GM23338 (cell line): Measurements from ENCODE around the gene POU2F3.

Experiments
- POLR2AphosphoS5 ChIP-seq: IDR thresholded peaks from 2 replicates; pipeline ENCODE4 v1.6.1; 2016; ENCODE audit warnings: antibody characterized with exemption, low read depth
- TF ChIP-seq, protein P1 (sequence below), 2 experiments: fragments of 200-600 bp in 1 of 2; sonication (generic) in 1 of 2; conservative IDR thresholded peaks; 2 replicates each; pipeline versions ENCODE4 v1.5.1 to v1.6.1; 2016 to 2017; ENCODE audit warnings: antibody characterized with exemption in 2 of 2, low read depth in 2 of 2, mild to moderate bottlenecking in 2 of 2, moderate library complexity in 1 of 2

DNA sequence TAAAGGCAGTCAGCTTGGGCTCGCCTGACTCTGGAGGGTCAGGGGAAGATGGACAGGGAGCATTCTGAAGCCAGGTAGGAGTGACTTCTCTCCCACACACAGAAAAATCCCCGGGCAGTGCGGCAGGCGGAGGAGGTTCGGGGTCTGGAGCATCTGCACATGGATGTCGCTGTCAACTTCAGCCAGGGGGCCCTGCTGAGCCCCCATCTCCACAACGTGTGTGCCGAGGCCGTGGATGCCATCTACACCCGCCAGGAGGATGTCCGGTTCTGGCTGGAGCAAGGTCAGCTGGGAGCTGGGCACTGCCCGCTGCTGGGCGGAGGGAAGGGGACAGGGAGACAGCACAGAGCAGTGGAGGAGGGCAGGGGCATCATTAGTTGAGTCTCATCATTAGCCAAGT, 13.2 kb upstream of the POU2F3 start:
- no peak for TF ChIP-seq POLR2AphosphoS5
- TF ChIP-seq, protein P1, sequence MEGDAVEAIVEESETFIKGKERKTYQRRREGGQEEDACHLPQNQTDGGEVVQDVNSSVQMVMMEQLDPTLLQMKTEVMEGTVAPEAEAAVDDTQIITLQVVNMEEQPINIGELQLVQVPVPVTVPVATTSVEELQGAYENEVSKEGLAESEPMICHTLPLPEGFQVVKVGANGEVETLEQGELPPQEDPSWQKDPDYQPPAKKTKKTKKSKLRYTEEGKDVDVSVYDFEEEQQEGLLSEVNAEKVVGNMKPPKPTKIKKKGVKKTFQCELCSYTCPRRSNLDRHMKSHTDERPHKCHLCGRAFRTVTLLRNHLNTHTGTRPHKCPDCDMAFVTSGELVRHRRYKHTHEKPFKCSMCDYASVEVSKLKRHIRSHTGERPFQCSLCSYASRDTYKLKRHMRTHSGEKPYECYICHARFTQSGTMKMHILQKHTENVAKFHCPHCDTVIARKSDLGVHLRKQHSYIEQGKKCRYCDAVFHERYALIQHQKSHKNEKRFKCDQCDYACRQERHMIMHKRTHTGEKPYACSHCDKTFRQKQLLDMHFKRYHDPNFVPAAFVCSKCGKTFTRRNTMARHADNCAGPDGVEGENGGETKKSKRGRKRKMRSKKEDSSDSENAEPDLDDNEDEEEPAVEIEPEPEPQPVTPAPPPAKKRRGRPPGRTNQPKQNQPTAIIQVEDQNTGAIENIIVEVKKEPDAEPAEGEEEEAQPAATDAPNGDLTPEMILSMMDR (conservative IDR thresholded peaks at IDR 0.05; ENCODE audit: low read depth in 2 of 2), result peak in 1 of 2 experiments; percentile 37; a peak in 2 of 4 replicates
